IPS-18a (cell line): ENCODE measurements around the gene UXS1.
"Not testable (repeated sequence)": the region's sequence is repeated elsewhere in the genome, so short reads cannot be mapped to it uniquely, and the experiment has no call there.

ENCODE experiments used
- H3K27ac ChIP-seq: one replicate; pipeline ENCODE4 v1.5.1; 2013; ENCODE audit warnings: low read length
- H3K27me3 ChIP-seq: one replicate; pipeline ENCODE4 v1.6.1; 2013; ENCODE audit warnings: mild to moderate bottlenecking, low read length; ENCODE audit not compliant: control insufficient read depth, insufficient read depth
- H3K36me3 ChIP-seq: one replicate; pipeline ENCODE4 v1.6.1; 2013; ENCODE audit warnings: low read depth, low read length; ENCODE audit not compliant: control insufficient read depth
- H3K4me1 ChIP-seq: one replicate; pipeline ENCODE4 v1.6.1; 2013; ENCODE audit warnings: low read depth, low read length; ENCODE audit not compliant: control insufficient read depth
- H3K4me3 ChIP-seq: one replicate; pipeline ENCODE4 v1.5.1; 2013; ENCODE audit warnings: low read length
- H3K9ac ChIP-seq: one replicate; pipeline ENCODE4 v1.6.1; 2013; ENCODE audit warnings: mild to moderate bottlenecking, low read length, moderate library complexity
- H3K9me3 ChIP-seq: one replicate; pipeline ENCODE4 v1.6.1; 2013; ENCODE audit warnings: low read depth, low read length; ENCODE audit not compliant: control insufficient read depth

Gene UXS1

GRCh38 chr2:106140113-106140512 is 54.0 kb downstream of the UXS1 start:
- Histone ChIP-seq H3K36me3 (no peaks in the 10 kb centered on the region), H3K27ac (no peak overlapping the region), H3K27me3 (no peaks in the 10 kb centered on the region), H3K4me1 (peaks cover 4% of the 10 kb centered on the region), H3K4me3 (no peak overlapping the region), H3K9ac (no peak overlapping the region), H3K9me3 (no peaks in the 10 kb centered on the region)

- no peak overlapping the region for H3K9ac ChIP-seq
- no peak overlapping the region for H3K4me3 ChIP-seq
- H3K36me3 ChIP-seq, result no peaks in the 10 kb centered on the region
- no peaks in the 10 kb centered on the region for H3K4me1 ChIP-seq
- no peaks in the 10 kb centered on the region for H3K27me3 ChIP-seq
- H3K9me3 ChIP-seq, result no peaks in the 10 kb centered on the region
- no peak overlapping the region for H3K27ac ChIP-seq
Observed at GRCh38 chr2:106139238-106139935, 54.7 kb downstream of the UXS1 start.

GRCh38 chr2:106138543-106139237 is 55.4 kb downstream of the UXS1 start:
- Histone ChIP-seq H3K4me3 (no peak overlapping the region), H3K9me3 (no peaks in the 10 kb centered on the region), H3K27me3 (no peaks in the 10 kb centered on the region), H3K36me3 (no peaks in the 10 kb centered on the region), H3K27ac (no peak overlapping the region), H3K9ac (no peak overlapping the region), H3K4me1 (no peaks in the 10 kb centered on the region)

GRCh38 chr2:106137731-106138521 is 56.2 kb downstream of the UXS1 start:
- Histone ChIP-seq H3K9me3 (no peaks in the 10 kb centered on the region), H3K9ac (no peak overlapping the region), H3K4me3 (no peak overlapping the region), H3K27me3 (no peaks in the 10 kb centered on the region), H3K36me3 (no peaks in the 10 kb centered on the region), H3K4me1 (no peaks in the 10 kb centered on the region), H3K27ac (no peak overlapping the region)

- H3K36me3 ChIP-seq, H3K9me3 ChIP-seq, H3K27me3 ChIP-seq, H3K27ac ChIP-seq, H3K4me3 ChIP-seq, H3K4me1 ChIP-seq: not testable (repeated sequence)
- peak overlapping the region; percentile 50 for H3K9ac ChIP-seq
Observed at GRCh38 chr2:106131192-106131591, 62.9 kb downstream of the UXS1 start.

GRCh38 chr2:106130251-106130998 is 63.7 kb downstream of the UXS1 start:
- no peaks in the 10 kb centered on the region for H3K27me3 ChIP-seq
- H3K36me3 ChIP-seq, result peaks cover 5% of the 10 kb centered on the region
- H3K4me3 ChIP-seq, result peak overlapping the region; percentile 40
- H3K27ac ChIP-seq, result no peak overlapping the region
- no peaks in the 10 kb centered on the region for H3K9me3 ChIP-seq
- peak overlapping the region; percentile 50 for H3K9ac ChIP-seq
- peaks cover 8% of the 10 kb centered on the region for H3K4me1 ChIP-seq

DNA sequence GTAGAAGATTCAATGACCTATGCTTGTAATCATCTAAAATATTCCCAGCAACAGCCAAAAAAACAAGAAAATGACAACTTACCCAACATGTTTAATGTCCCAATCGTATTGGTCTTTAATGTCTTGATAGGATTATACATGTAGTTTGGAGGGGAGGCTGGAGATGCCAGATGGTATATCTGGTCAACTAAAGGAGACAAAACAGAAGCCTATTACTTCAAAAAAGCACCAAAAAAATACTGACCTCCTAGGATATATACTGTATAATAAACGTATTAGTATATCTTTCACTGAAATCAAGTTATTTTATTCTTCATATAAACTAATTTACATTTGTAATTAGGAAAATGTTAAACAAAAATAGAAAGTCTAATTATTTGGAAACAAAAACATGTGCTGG is 64.5 kb downstream of the UXS1 start:
- H3K4me1 ChIP-seq, result peaks cover 8% of the 10 kb centered on the region
- H3K27me3 ChIP-seq, result no peaks in the 10 kb centered on the region
- H3K4me3 ChIP-seq, result no peak overlapping the region
- H3K36me3 ChIP-seq, result peaks cover 11% of the 10 kb centered on the region
- H3K27ac ChIP-seq, result no peak overlapping the region
- no peaks in the 10 kb centered on the region for H3K9me3 ChIP-seq
- H3K9ac ChIP-seq, result no peak overlapping the region

DNA sequence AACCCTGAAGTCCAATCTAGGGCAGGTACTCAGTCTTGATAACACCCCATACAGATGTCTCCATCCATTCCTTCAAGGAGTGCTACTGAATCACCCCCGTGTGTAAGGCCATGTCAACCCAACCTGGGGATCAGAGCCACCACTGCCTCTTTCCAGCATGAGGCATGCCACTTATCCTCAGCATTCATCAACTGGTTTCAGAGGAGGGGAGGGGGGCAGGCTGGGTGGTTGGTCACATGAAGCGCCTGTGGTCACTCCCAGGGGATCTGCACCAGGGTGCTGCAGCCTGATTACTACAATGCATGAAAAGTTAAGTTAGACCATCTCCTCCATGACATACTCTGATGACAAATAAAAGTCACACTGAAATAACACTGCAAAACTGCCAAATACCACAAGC is 65.0 kb downstream of the UXS1 start:
- peaks cover 8% of the 10 kb centered on the region for H3K4me1 ChIP-seq
- no peaks in the 10 kb centered on the region for H3K27me3 ChIP-seq
- H3K9ac ChIP-seq, result no peak overlapping the region
- no peaks in the 10 kb centered on the region for H3K9me3 ChIP-seq
- H3K36me3 ChIP-seq, result peaks cover 11% of the 10 kb centered on the region
- no peak overlapping the region for H3K4me3 ChIP-seq
- no peak overlapping the region for H3K27ac ChIP-seq

DNA sequence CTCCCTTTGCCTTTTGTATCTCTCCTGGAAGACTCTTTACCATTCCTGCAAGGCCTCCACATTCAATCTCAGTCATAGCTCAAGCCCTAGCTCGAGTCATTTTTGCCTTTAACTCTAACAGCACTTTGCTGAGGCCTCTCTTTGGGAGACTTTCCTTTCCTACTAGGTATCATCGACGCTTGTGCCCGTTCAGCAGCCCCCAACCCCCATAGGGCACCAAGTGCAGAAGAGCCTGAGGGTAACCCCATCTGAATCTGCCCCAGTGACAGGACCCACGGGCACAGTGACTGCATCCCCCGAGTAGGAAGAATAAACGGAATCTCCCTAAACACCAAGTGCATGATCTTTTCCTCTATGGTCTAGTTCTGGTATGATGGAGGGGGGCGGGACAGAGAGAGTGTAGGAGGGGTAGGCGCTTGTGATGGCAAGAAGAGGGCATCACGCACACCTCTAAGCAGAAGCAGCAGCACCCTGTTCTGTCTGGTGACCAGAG is 66.3 kb downstream of the UXS1 start:
- no peaks in the 10 kb centered on the region for H3K27me3 ChIP-seq
- H3K4me1 ChIP-seq, result peaks cover 8% of the 10 kb centered on the region
- no peaks in the 10 kb centered on the region for H3K9me3 ChIP-seq
- H3K4me3 ChIP-seq, result no peak overlapping the region
- peaks cover 13% of the 10 kb centered on the region for H3K36me3 ChIP-seq
- H3K27ac ChIP-seq, result no peak overlapping the region
- H3K9ac ChIP-seq, result no peak overlapping the region

GRCh38 chr2:106127282-106127771 is 66.8 kb downstream of the UXS1 start:
- H3K36me3 ChIP-seq, result peaks cover 16% of the 10 kb centered on the region
- peaks cover 8% of the 10 kb centered on the region for H3K4me1 ChIP-seq
- H3K27ac ChIP-seq, result no peak overlapping the region
- no peak overlapping the region for H3K4me3 ChIP-seq
- H3K9me3 ChIP-seq, result no peaks in the 10 kb centered on the region
- H3K27me3 ChIP-seq, result no peaks in the 10 kb centered on the region
- no peak overlapping the region for H3K9ac ChIP-seq
